ENCODE measurements around the gene MARF1. TPM values are rescaled to one million over a fixed set of nuclear protein-coding genes. Genes with fewer than 3 reads are reported as not detected.
"Not testable (repeated sequence)": the region's sequence is repeated elsewhere in the genome, so short reads cannot be mapped to it uniquely, and the experiment has no call there.

MARF1 gene
- total RNA-seq, 1 donor from 2014 or later: 79.1 TPM

DNA sequence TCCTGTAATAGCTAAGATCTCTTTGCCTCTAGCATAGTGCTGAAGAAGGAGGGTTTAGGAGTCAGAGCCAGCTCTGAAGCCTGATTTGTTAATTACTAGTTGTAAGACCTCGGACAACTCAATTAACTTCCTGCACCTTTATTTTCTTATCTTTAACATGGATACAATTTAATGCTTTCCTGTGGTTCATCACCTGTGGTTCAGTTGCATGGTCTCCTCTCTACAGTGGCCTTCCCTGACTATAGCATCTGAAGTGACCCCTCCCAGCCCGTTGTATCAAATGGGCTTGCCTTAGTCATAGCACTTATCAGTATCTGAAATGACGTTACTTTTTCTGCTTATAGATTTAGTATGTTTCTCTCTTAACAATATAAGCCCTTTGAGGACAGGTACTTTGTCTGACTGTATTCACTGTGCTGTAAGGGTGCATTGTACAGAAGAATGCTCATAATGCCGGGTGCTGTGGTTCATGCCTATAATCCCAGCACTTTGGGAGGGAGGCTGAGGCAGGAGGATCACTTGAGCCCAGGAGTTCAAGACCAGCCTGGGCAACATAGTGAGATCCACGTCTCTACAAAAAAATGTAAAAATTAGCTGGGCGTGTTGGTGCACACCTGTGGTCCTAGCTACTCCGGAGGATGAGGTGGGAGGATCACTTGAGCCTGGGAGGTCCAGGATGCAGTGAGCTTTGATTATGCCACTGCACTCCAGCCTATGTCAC, 4.5 kb upstream of the MARF1 start:
- Mint-ChIP-seq H3K27me3 (ENCODE audit: low read depth) (no peaks in the 10 kb centered on the region), H3K9me3 (no peaks in the 10 kb centered on the region), H3K36me3 (no peaks in the 10 kb centered on the region), H3K4me3 (no peak overlapping the region), H3K4me1 (peaks cover 23% of the 10 kb centered on the region), H3K27ac (no peak overlapping the region)
- TF ChIP-seq CTCF (IDR thresholded peaks at IDR 0.05; ENCODE audit: unreplicated experiment): no peak
- no peak for DNase-seq (ENCODE audit: low spot score in 2 of 2, unreplicated experiment in 2 of 2)

GRCh38 chr16:15646557-15647293, 3.8 kb upstream of the MARF1 start:
- H3K27ac Mint-ChIP-seq; DNase-seq (ENCODE audit: low spot score in 2 of 2, unreplicated experiment in 2 of 2); H3K36me3 Mint-ChIP-seq; H3K4me3 Mint-ChIP-seq; H3K9me3 Mint-ChIP-seq; H3K27me3 Mint-ChIP-seq (ENCODE audit: low read depth): not testable (repeated sequence)
- H3K4me1 Mint-ChIP-seq: peaks cover 30% of the 10 kb centered on the region

GRCh38 chr16:15644962-15645465, 2.1 kb upstream of the MARF1 start:
- not testable (repeated sequence) for H3K36me3 Mint-ChIP-seq; H3K9me3 Mint-ChIP-seq; H3K4me3 Mint-ChIP-seq; DNase-seq (ENCODE audit: low spot score in 2 of 2, unreplicated experiment in 2 of 2); H3K27me3 Mint-ChIP-seq (ENCODE audit: low read depth)
- Mint-ChIP-seq H3K27ac (peak overlapping the region; percentile 64), H3K4me1 (peaks cover 30% of the 10 kb centered on the region)

DNA sequence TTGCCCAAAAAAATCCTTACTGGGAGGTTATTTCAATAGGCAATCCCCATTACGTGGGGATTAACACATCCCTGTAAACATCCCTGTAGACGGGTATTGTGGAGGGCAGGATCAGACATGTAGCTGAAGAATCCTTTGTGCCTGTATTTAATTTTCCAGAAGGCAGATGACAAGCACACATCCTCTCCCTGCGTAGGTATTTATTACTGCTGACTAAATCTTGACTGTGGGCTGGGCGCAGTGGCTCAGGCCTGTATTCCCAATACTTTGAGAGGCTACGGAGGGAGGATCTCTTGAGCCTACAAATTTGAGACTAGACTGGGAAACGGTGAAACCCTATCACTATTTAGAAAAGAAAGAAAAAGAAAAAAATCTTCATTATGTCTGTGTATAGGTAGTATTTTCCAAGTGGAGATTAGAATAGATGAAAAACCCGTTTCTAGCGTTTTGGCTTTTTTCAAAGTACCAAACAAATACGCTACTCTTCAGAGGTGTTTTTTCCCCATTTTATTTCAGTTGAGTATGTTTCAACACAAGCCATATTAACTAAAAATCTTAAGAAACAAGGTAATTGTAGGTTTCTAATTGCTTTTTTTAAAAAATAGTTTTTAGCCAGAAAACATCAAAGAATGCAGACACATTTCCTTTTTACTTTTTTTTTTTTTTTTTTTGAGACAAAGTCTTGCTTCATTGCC, 1.5 kb upstream of the MARF1 start:
- Mint-ChIP-seq H3K27ac (peak overlapping the region; percentile 98), H3K9me3 (no peaks in the 10 kb centered on the region), H3K27me3 (ENCODE audit: low read depth) (no peaks in the 10 kb centered on the region), H3K36me3 (no peaks in the 10 kb centered on the region), H3K4me3 (peak overlapping the region; percentile 85), H3K4me1 (peaks cover 27% of the 10 kb centered on the region)
- TF ChIP-seq CTCF (IDR thresholded peaks at IDR 0.05; ENCODE audit: unreplicated experiment): no peak
- no peak for DNase-seq (ENCODE audit: low spot score in 2 of 2, unreplicated experiment in 2 of 2)

DNA sequence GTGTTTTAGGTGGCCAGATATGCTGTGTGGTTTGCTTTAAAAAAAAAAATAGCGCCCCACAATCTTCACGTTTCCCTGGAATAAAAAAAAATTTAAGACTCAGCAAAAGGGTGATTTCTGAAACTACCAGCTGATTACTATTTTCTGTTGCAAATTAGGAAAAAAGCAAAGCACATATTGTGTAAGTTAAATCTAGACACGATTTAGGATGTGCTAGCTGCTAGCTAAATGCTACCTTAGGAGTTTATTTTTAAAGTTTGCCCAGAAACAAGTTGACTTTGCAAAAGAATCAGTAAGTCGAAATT, 944 bp upstream of the MARF1 start:
- peak overlapping the region; percentile 98 for H3K27ac Mint-ChIP-seq
- H3K27me3 Mint-ChIP-seq (ENCODE audit: low read depth): no peaks in the 10 kb centered on the region
- H3K4me3 Mint-ChIP-seq: peak overlapping the region; percentile 85
- no peak for TF ChIP-seq CTCF (IDR thresholded peaks at IDR 0.05; ENCODE audit: unreplicated experiment)
- no peaks in the 10 kb centered on the region for H3K9me3 Mint-ChIP-seq
- peaks cover 3% of the 10 kb centered on the region for H3K36me3 Mint-ChIP-seq
- no peak for DNase-seq (ENCODE audit: low spot score in 2 of 2, unreplicated experiment in 2 of 2)
- H3K4me1 Mint-ChIP-seq: peaks cover 26% of the 10 kb centered on the region

GRCh38 chr16:15642557-15643047, 352 bp downstream of the MARF1 start:
- H3K27me3 Mint-ChIP-seq (ENCODE audit: low read depth): no peaks in the 10 kb centered on the region
- DNase-seq (ENCODE audit: low spot score in 2 of 2, unreplicated experiment in 2 of 2): peak in 1 of 2 experiments; percentile 25
- peak; percentile 30 for TF ChIP-seq CTCF (IDR thresholded peaks at IDR 0.05; ENCODE audit: unreplicated experiment)
- peaks cover 8% of the 10 kb centered on the region for H3K36me3 Mint-ChIP-seq
- peak overlapping the region; percentile 85 for H3K4me3 Mint-ChIP-seq
- H3K4me1 Mint-ChIP-seq: peaks cover 26% of the 10 kb centered on the region
- H3K27ac Mint-ChIP-seq: peak overlapping the region; percentile 98
- H3K9me3 Mint-ChIP-seq: no peaks in the 10 kb centered on the region
